ENCODE measurements around the gene YAP1.

Gene YAP1

DNA sequence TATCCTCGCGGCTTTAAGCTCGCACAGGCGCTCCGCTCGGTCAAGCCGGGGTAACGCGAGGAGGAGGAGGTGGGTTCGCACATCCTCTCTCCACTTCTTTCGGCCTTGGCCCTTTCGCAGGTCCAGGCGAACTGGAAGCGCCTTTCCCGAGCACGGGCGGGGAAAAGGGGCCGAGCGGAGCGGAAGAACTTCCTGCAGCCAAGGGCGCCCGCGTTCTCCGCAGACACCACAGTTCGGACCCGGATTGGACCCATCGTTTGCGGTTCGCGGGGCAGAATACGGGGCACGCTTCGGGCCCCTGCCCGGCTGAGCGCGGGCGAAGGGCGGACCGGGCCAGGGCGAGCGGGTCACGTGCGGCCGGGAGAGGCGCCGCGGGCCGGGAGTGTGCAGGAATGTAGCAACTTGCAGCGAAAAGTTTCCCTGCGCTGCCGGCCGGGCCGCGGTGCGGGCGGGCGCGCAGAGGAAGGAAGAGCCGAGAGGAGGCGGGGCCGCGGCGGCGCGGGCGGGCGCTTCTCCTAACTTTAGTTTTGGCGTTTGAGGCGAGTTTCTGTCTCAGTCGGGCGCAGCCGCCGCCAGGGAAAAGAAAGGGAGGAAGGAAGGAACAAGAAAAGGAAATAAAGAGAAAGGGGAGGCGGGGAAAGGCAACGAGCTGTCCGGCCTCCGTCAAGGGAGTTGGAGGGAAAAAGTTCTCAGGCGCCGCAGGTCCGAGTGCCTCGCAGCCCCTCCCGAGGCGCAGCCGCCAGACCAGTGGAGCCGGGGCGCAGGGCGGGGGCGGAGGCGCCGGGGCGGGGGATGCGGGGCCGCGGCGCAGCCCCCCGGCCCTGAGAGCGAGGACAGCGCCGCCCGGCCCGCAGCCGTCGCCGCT is at the start of gene YAP1:
Gene YAP1 (plus strand): TSS at position 552 of the 865 bp plus-strand sequence. CDS start 402 bp downstream, outside the sequence.
- Histone ChIP-seq H3K27me3 (no peaks in the 10 kb centered on the region), H3K27ac (peak within 1 kb of the TSS; percentile 95 to 100), H3K9me3 (no peaks in the 10 kb centered on the region), H3K4me1 (peaks cover 0 to 38% (median 16%) of the 10 kb centered on the region in 4 donors), H3K4me3 (peak within 1 kb of the TSS; percentile 86 to 97), H3K36me3 (peaks cover 0 to 4% (median 0%) of the 10 kb centered on the region in 3 donors)
- peak; percentile 87 to 95 for DNase-seq
- intact Hi-C loops (cut with DNase I; ENCODE audit: low total_unique reads), result loop anchor here (10.0 kb wide), 3 partner anchors 55 to 115 kb away; no protein-coding TSS in a partner anchor
- TF ChIP-seq CTCF (IDR thresholded peaks at IDR 0.05), result no peak

DNA sequence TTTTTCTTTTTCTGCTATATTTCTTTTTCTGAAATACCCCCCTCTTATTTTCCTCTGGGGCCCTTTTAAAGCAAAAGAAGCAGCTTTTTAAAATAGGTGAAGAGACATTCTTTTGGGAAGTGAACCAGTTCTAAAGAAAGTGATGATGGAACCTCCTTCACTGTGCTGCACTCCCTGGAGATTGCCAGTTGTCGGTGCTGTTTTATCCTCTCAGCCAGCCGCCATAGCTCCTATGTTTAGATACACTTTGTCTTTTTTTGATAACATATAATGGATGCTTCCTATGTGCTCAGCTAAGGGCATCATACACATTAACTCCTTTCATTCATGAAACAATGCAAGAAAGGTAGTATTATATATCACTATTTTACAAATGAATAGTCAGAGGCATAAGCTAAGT is 49.0 kb upstream of the YAP1 start:
- Histone ChIP-seq H3K27ac (no peak overlapping the region), H3K4me1 (no peaks in the 10 kb centered on the region), H3K36me3 (no peaks in the 10 kb centered on the region), H3K27me3 (no peaks in the 10 kb centered on the region), H3K9me3 (no peaks in the 10 kb centered on the region), H3K4me3 (no peak overlapping the region)
- DNase-seq, result no peak
- intact Hi-C loops (cut with DNase I; ENCODE audit: low total_unique reads), result no loop called here
- peak in 1 of 2 experiments; percentile 17 for TF ChIP-seq CTCF (IDR thresholded peaks at IDR 0.05)

DNA sequence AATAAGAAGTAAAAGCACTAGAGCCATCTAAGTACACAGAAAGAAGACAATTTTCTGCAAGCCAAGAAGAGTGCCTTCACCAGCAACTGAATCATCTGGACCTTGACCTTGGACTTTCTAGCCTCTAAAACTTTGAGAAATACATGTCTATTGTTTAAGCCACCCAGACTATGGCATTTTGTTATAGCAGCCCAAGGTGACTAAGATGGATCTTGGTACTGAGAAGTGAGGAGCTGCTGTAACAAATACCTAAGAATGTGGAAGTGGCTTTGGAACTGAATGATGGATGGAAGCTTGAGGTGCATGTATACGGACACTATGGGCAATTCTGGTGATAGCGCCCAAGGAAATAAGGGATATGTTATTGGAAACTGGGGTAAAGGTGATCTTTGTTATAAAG is 48.1 kb upstream of the YAP1 start:
- no peak overlapping the region for H3K4me3 ChIP-seq
- no peaks in the 10 kb centered on the region for H3K9me3 ChIP-seq
- no peaks in the 10 kb centered on the region for H3K27me3 ChIP-seq
- H3K27ac ChIP-seq, result no peak overlapping the region
- DNase-seq, result no peak
- H3K4me1 ChIP-seq, result no peaks in the 10 kb centered on the region
- TF ChIP-seq CTCF (IDR thresholded peaks at IDR 0.05), result no peak
- intact Hi-C loops (cut with DNase I; ENCODE audit: low total_unique reads), result no loop called here
- no peaks in the 10 kb centered on the region for H3K36me3 ChIP-seq

DNA sequence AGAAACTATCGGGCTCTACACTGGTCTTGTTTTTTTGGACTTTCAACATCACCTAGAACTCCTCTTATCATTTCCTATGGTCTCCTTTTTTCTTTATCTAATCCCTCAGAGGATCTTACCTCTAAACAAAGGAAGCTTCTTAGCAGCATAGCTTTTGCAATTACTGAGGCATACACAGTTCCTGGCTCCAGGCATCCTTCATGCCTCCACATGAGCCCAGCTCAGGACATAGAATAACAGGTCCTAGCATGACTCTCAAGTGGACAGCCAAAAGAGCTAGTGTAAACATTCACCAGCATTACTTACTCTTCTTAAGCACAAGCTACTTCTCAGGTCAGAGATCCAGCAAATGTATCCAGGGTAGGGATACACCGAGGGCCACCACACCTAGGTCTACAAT is 45.9 kb upstream of the YAP1 start:
- intact Hi-C loops (cut with DNase I; ENCODE audit: low total_unique reads), result no loop called here
- Histone ChIP-seq H3K36me3 (no peaks in the 10 kb centered on the region), H3K27ac (no peak overlapping the region), H3K9me3 (no peaks in the 10 kb centered on the region), H3K27me3 (no peaks in the 10 kb centered on the region), H3K4me3 (no peak overlapping the region), H3K4me1 (no peaks in the 10 kb centered on the region)
- DNase-seq, result no peak
- no peak for TF ChIP-seq CTCF (IDR thresholded peaks at IDR 0.05)

DNA sequence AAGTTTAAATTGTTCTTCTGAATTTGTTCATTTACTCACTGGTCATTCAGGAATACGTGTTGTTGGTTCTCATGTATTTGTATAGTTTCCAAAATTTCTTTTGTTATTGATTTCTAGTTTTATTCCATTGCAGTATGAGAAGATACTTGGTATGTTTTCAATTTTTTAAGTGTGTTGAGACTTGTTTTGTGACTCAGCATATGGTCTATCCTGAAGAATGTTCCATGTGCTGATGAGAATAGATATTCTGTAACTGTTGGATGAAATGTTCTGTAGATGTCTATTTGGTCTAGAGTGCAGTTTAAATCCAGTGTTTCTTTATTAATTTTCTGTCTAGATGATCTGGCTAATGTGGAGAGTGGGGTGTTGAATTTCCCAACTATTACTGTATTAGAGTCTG is 39.5 kb upstream of the YAP1 start:
- Histone ChIP-seq H3K4me1 (no peaks in the 10 kb centered on the region), H3K9me3 (peaks cover 6 to 22% (median 10%) of the 10 kb centered on the region in 3 donors), H3K27me3 (no peaks in the 10 kb centered on the region), H3K27ac (no peak overlapping the region), H3K4me3 (no peak overlapping the region), H3K36me3 (peaks cover 0 to 6% (median 0%) of the 10 kb centered on the region in 3 donors)
- no peak for DNase-seq
- intact Hi-C loops (cut with DNase I; ENCODE audit: low total_unique reads), result no loop called here
- TF ChIP-seq CTCF (IDR thresholded peaks at IDR 0.05), result no peak
